SK-N-SH (cell line): ENCODE data around the gene CACNA2D3. TPM values are rescaled to one million over a fixed set of nuclear protein-coding genes. Genes with fewer than 3 reads are reported as not detected.

Experiments
- CTCF ChIA-PET: fragments of 300-600, 350-600 bp; formaldehyde crosslinking; extraction: SDS; loops from one replicate; lab custom pipeline; 2021; lab: Yijun Ruan, JAX
- POLR2A ChIA-PET: fragments of 350-600 bp; sonication (Branson Sonifier 250); formaldehyde crosslinking; extraction: SDS; loops from one replicate; lab custom pipeline; 2020; ENCODE audit warnings: antibody characterized with exemption, inconsistent platforms; lab: Yijun Ruan, JAX
- DNase-seq: peaks from one replicate; pipeline ENCODE4 v3.0.0; 2012
- H2AFZ ChIP-seq: fragments of 200-600 bp; sonication (generic); 2 replicates; pipeline ENCODE4 v1.8.1; 2016; ENCODE audit warnings: antibody characterized with exemption, mild to moderate bottlenecking, low read depth
- H3F3A ChIP-seq: fragments of 200-600 bp; sonication (generic); replicated peaks from 2 replicates; pipeline ENCODE3; 2016; ENCODE audit warnings: antibody characterized with exemption, mild to moderate bottlenecking; ENCODE audit not compliant: insufficient read depth
- H3K27ac ChIP-seq, 2 experiments: fragments of 200-500 bp in 1 of 2; fragments of 200-600 bp in 1 of 2; sonication (Bioruptor generic) in 1 of 2; sonication (generic), shearing (Covaris generic) in 1 of 2; 2 replicates each; pipeline versions ENCODE4 v1.5.1 to v1.6.1; 2014 to 2016; ENCODE audit warnings: low read depth in 2 of 2, inconsistent platforms in 1 of 2, low read length in 1 of 2, mild to moderate bottlenecking in 1 of 2, mixed read lengths in 1 of 2
- H3K27me3 ChIP-seq: fragments of 200-600 bp; sonication (generic), shearing (Covaris generic); 2 replicates; pipeline ENCODE4 v1.6.1; 2016; ENCODE audit warnings: mixed run types; ENCODE audit not compliant: insufficient read depth
- H3K36me3 ChIP-seq, 2 experiments: fragments of 200-500 bp in 1 of 2; fragments of 200-600 bp in 1 of 2; sonication (Bioruptor generic) in 1 of 2; sonication (generic) in 1 of 2; replicated peaks in 1 of 2; 2 replicates each; pipeline versions ENCODE3 to v1.5.1; 2014 to 2016; ENCODE audit warnings: low read length in 1 of 2, mild to moderate bottlenecking in 1 of 2; ENCODE audit not compliant: insufficient read depth in 2 of 2, control insufficient read depth in 1 of 2
- H3K4me1 ChIP-seq, 2 experiments: fragments of 200-500 bp in 1 of 2; fragments of 200-600 bp in 1 of 2; sonication (Bioruptor generic) in 1 of 2; sonication (generic), shearing (Covaris generic) in 1 of 2; 2 replicates each; pipeline versions ENCODE4 v1.5.1 to v1.6.1; 2014 to 2016; ENCODE audit warnings: low read depth in 1 of 2, low read length in 1 of 2, mixed run types in 1 of 2; ENCODE audit not compliant: insufficient read depth in 2 of 2, control insufficient read depth in 1 of 2
- H3K4me2 ChIP-seq: fragments of 200-600 bp; sonication (generic), shearing (Covaris generic); 2 replicates; pipeline ENCODE4 v1.6.1; 2017; ENCODE audit warnings: mixed run types
- H3K4me3 ChIP-seq, 2 experiments: fragments of 200-500 bp in 1 of 2; fragments of 200-600 bp in 1 of 2; sonication (Bioruptor generic) in 1 of 2; sonication (generic), shearing (Covaris generic) in 1 of 2; 2 replicates each; pipeline versions ENCODE4 v1.5.1 to v1.8.1; 2014 to 2016; ENCODE audit warnings: low read depth in 2 of 2, inconsistent platforms in 1 of 2, low read length in 1 of 2, mild to moderate bottlenecking in 1 of 2, mixed read lengths in 1 of 2, moderate library complexity in 1 of 2
- H3K79me2 ChIP-seq: fragments of 200-600 bp; sonication (generic); 2 replicates; pipeline ENCODE4 v1.8.1; 2017; ENCODE audit warnings: mild to moderate bottlenecking; ENCODE audit not compliant: insufficient read depth
- H3K9ac ChIP-seq: fragments of 200-600 bp; sonication (generic); 2 replicates; pipeline ENCODE4 v1.6.1; 2017; ENCODE audit warnings: mixed run types
- H3K9me2 ChIP-seq: fragments of 200-600 bp; sonication (generic); 2 replicates; pipeline ENCODE4 v1.6.1; 2017; ENCODE audit warnings: mixed run types
- H3K9me3 ChIP-seq: fragments of 200-600 bp; sonication (generic); 2 replicates; pipeline ENCODE4 v1.6.1; 2017; ENCODE audit warnings: mixed run types, mild to moderate bottlenecking, moderate library complexity
- H4K20me1 ChIP-seq: fragments of 200-600 bp; sonication (generic); 2 replicates; pipeline ENCODE4 v1.6.1; 2017; ENCODE audit warnings: mild to moderate bottlenecking, mixed run types; ENCODE audit not compliant: insufficient read depth
- CHD2 ChIP-seq: fragments of 150-350 bp; IDR thresholded peaks from 2 replicates; pipeline ENCODE4 v1.6.1; 2018; ENCODE audit warnings: low read length; ENCODE audit not compliant: partially characterized antibody
- ELF1 ChIP-seq: IDR thresholded peaks from 2 replicates; pipeline ENCODE4 v1.4.0; 2012
- EP300 ChIP-seq, 2 experiments: IDR thresholded peaks; 2 replicates each; pipeline versions ENCODE4 v1.4.0 to v1.6.1; 2012; ENCODE audit warnings: borderline replicate concordance in 1 of 2, low read depth in 1 of 2, low read length in 1 of 2
- EZH2phosphoT487 ChIP-seq: fragments of 200-600 bp; sonication (generic); IDR thresholded peaks from 2 replicates; pipeline ENCODE4 v1.6.1; 2017; ENCODE audit warnings: low read depth, mixed run types, mild to moderate bottlenecking, antibody characterized with exemption, moderate library complexity, borderline replicate concordance
- FOSL2 ChIP-seq: IDR thresholded peaks from 2 replicates; pipeline ENCODE4 v1.4.0; 2012; ENCODE audit warnings: low read depth, mild to moderate bottlenecking, moderate library complexity, borderline replicate concordance
- FOXJ3 ChIP-seq: sonication (generic); formaldehyde crosslinking; IDR thresholded peaks from 2 replicates; pipeline ENCODE4 v1.5.1; 2020; ENCODE audit warnings: mild to moderate bottlenecking, missing genetic modification reagents
- FOXM1 ChIP-seq: IDR thresholded peaks from 2 replicates; pipeline ENCODE4 v1.4.0; 2012; ENCODE audit warnings: low read depth, mild to moderate bottlenecking
- GABPA ChIP-seq: IDR thresholded peaks from 2 replicates; pipeline ENCODE4 v1.4.0; 2012; ENCODE audit warnings: low read depth, mild to moderate bottlenecking
- GATA2 ChIP-seq: sonication (generic); formaldehyde crosslinking; IDR thresholded peaks from 2 replicates; pipeline ENCODE4 v1.5.0; 2020; ENCODE audit warnings: mild to moderate bottlenecking, missing genetic modification reagents
- IRF3 ChIP-seq: fragments of 150-350 bp; IDR thresholded peaks from 2 replicates; pipeline ENCODE4 v1.6.1; 2016; ENCODE audit warnings: mild to moderate bottlenecking, low read depth, low read length
- MAX ChIP-seq: IDR thresholded peaks from 2 replicates; pipeline ENCODE4 v1.4.0; 2012; ENCODE audit warnings: low read depth
- MEF2A ChIP-seq: IDR thresholded peaks from 2 replicates; pipeline ENCODE4 v1.4.0; 2012; ENCODE audit warnings: low read depth, borderline replicate concordance
- PBX3 ChIP-seq: IDR thresholded peaks from 2 replicates; pipeline ENCODE4; 2012
- RAD21 ChIP-seq: IDR thresholded peaks from 2 replicates; pipeline ENCODE4 v1.6.1; 2012; ENCODE audit warnings: mild to moderate bottlenecking, low read length
- RFX5 ChIP-seq: IDR thresholded peaks from 2 replicates; pipeline ENCODE4 v1.6.1; 2012; ENCODE audit warnings: mild to moderate bottlenecking, improper control_type of control experiment, low read length
- SIN3A ChIP-seq: IDR thresholded peaks from 2 replicates; pipeline ENCODE4 v1.6.1; 2012; ENCODE audit warnings: low read depth, mild to moderate bottlenecking, low read length, moderate library complexity, borderline replicate concordance
- SMC3 ChIP-seq: IDR thresholded peaks from 2 replicates; pipeline ENCODE4 v1.6.1; 2012; ENCODE audit warnings: low read depth, low read length, improper control_type of control experiment
- TEAD4 ChIP-seq: IDR thresholded peaks from 2 replicates; pipeline ENCODE4 v1.4.0; 2012; ENCODE audit warnings: mild to moderate bottlenecking, borderline replicate concordance; ENCODE audit not compliant: insufficient read depth
- USF1 ChIP-seq: IDR thresholded peaks from 2 replicates; pipeline ENCODE4 v1.4.0; 2012; ENCODE audit warnings: low read depth, borderline replicate concordance
- ZBTB33 ChIP-seq: IDR thresholded peaks from 2 replicates; pipeline ENCODE4 v1.4.0; 2012; ENCODE audit warnings: low read depth, borderline replicate concordance
- WGBS: methylation state at CpG from one replicate; pipeline ENCODE4 v1.1.6; 2017; ENCODE audit warnings: low lambda C conversion rate; 5-methylcytosine and 5-hydroxymethylcytosine counted together
- polyA plus RNA-seq, 3 experiments: library from polyadenylated mRNA; depleted of rRNA; stranded (reverse); fragments of >200 nt; gene quantifications; 2 replicates each; pipeline ENCODE4 v1.2.3, GENCODE V29; 2012

Gene CACNA2D3
- polyA plus RNA-seq, 1 of the 3 experiments (the other 2 are of a cell fraction), result 0.15 TPM

GRCh38 chr3:55085231-55085630, 962.9 kb downstream of the CACNA2D3 start:
- Histone ChIP-seq H3K9me2 (no peaks in the 10 kb centered on the region), H3F3A (no peaks in the 10 kb centered on the region), H4K20me1 (no peaks in the 10 kb centered on the region), H3K4me2 (no peak overlapping the region), H3K79me2 (no peaks in the 10 kb centered on the region), H3K36me3 (no peaks in the 10 kb centered on the region), H2AFZ (no peak overlapping the region), H3K27me3 (no peaks in the 10 kb centered on the region), H3K4me1 (no peaks in the 10 kb centered on the region; a peak in 1 of 4 replicates), H3K27ac (no peak overlapping the region), H3K4me3 (no peak overlapping the region)
- WGBS, result 65% methylated on average over 5 of the region's 5 CpGs
- POLR2A ChIA-PET, result no interaction called here
- DNase-seq, result no peak
- CTCF ChIA-PET, result interaction anchor here (1.0 kb wide), 1 partner anchor 10 kb away, joined by 3 read pairs; no protein-coding TSS in a partner anchor
- TF ChIP-seq USF1 (no peak), EP300 (IDR thresholded peaks at IDR 0.05; ENCODE audit: borderline replicate concordance in 1 of 2, low read depth in 1 of 2, low read length in 1 of 2) (no peak), MEF2A (no peak), SIN3A (no peak), TEAD4 (no peak), FOXM1 (no peak), GATA2 (CRISPR knock-in tag) (no peak), FOSL2 (no peak), ZBTB33 (no peak), GABPA (no peak), IRF3 (no peak), EZH2phosphoT487 (no peak), ELF1 (no peak), CHD2 (no peak), RFX5 (no peak), RAD21 (no peak), SMC3 (no peak), FOXJ3 (CRISPR knock-in tag) (no peak), PBX3 (no peak), MAX (no peak)
- TF ChIP-seq, all 33 proteins: peak for 0
- Histone ChIP-seq H3K9ac (no peak overlapping the region), H3K9me3 (no peaks in the 10 kb centered on the region)
